Activated CD8-positive, alpha-beta memory T cell treated with anti-CD3 and anti-CD28 coated beads, Interleukin-2, amount 50 U/mL, for 1 hour (primary cell): ENCODE results near the gene TAF6.

Experiments
- DNase-seq: peaks from one replicate; pipeline ENCODE4 v3.0.0-alpha.2; 2020; ENCODE audit errors: extremely low read depth

The TAF6 gene

GRCh38 chr7:100093498-100093897 lies 25.7 kb downstream of the TAF6 start:
- DNase-seq = no peak

DNA sequence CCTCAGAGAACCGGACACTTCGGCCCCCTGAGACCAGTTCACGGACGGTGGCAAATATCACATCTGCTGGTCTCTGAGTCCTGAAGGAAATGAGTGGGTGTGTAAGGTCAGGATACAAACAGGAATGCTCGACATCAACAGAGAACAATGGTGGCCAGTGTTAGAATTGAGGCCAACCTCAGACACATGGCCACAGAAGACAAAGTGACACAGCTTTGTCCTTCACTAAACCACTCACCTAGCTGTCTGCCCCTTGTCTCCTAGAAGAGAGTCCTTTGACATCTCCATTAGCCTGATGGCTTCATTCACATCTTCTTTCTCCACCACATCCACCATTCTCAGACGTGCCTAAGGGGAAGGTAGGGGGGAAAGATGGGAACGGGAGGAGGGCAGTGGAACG lies 26.1 kb downstream of the TAF6 start:
- no peak for DNase-seq

- DNase-seq = no peak
Observed at GRCh38 chr7:100091411-100092181, 27.6 kb downstream of the TAF6 start.

DNA sequence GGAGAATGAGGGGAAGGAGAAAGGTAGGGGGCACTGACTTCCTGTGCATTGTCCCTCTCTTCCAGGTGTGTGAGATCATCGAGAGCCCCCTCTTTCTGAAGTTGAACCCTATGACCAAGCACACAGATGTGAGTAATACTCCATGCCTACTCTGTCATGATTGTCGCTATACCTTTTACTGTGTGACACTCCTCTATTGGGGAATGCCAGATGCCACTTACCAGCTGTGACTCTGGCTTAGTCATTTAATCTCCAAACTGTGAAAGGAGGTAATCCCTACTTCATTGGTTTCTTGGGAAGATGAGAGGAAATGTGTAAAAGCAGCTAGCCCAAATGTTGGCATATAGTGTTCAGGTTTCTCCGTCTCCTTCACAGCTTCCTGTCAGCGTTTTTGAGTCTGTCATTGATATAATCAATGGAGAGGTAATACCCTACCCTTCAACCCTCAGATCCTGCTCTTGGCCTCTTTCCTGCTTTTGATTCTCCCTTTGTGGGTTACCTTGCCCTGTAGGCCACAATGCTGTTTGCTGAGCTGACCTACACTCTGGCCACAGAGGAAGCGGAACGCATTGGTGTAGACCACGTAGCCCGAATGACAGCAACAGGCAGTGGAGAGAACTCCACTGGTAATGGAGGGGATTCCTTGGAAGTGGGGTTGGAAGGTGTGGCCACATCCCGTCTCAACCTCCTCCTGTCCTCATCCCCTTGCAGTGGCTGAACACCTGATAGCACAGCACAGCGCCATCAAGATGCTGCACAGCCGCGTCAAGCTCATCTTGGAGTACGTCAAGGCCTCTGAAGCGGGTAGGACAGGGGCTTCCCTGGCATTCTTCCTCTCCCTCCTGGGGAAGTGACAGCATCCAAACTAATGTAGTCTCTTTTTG lies 28.4 kb downstream of the TAF6 start:
- DNase-seq = no peak

DNA sequence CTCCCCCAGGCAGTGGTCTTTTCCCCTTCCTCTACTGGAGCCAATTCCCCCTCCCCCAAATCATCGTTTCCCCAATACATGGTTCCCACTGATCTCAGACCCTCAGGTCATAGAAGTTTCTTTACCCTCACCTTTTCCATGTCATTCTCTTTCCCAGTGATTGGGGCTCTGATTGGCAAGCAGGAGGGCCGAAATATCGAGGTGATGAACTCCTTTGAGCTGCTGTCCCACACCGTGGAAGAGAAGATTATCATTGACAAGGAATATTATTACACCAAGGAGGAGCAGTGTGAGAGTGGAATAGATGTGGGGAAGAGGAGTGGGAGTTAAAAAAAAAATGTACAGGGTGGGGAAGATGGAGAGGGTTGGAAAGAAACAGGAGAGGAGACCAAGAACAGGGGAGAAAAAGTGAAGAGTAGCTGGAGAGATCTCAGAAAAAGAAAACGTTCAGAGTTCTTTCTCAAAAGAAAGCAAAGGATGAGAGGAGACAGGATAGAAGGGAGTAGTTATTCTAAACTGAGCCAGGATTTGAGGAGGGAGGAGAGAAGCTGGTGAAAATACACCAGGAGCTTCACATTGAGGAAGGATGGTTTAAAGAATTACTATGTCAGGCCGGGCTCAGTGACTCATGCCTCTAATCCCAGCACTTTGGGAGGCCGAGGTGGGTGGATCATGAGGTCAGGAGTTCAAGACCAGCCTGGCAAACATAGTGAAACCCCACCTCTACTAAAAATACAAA lies 29.5 kb downstream of the TAF6 start:
- DNase-seq = no peak

- no peak for DNase-seq
Observed at GRCh38 chr7:100088621-100089457, 30.3 kb downstream of the TAF6 start, which contains the start of gene COPS6. Gene COPS6 (plus strand): TSS chr7:100088969. CDS start chr7:100088991, 22 bp downstream.

GRCh38 chr7:100088095-100088620 lies 31.0 kb downstream of the TAF6 start:
- DNase-seq = no peak

DNA sequence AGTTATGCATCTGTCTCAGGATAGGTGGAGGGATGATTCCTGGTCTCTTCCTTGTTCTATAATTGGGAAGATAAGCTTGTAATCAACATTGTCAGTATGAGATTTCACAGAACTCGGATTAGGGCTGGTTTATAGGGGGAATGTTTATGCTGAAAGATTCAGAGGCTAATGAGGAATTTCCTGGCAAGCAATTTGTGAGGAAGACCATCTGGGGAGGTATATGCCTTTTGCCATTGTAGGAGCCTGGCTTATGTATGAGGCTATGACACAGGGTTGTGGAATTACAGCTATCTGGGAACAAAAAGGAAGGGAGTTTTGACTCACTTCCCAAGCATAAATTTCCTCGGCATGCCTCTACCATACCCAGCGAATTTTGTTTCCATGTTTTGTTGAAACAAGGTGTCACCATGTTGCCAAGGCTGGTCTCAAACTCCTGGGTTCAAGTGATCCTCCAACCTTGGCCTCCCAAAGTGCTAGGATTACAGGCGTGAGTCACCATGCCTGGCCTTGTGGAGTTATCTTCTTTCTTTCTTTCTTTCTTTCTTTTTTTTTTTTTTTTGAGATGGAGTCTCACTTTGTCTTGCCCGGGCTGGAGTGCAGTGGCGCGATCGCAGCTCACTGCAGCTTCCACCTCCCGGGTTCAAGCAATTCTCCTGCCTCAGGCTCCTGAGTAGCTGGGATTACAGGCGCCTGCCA lies 32.0 kb downstream of the TAF6 start:
- DNase-seq = no peak

DNA sequence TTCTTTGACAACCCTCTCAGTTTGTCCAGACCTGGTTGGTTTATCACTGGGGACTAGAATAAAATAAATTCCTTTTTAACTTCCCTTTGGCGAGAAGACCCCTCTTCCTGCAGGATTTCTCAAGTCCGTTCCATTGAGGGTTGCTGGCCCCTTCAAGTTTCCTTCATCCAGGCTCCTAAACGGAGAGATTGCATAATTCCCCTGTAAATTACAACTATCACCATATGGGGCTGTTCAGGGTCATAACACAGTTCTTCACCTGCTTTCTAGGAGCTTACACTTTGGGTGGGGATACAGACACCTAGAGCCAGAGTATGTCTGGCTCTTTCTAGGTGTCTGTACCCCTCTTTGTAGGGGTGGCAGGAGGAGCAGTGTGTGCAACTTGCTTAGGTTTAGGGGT lies 33.6 kb downstream of the TAF6 start:
- no peak for DNase-seq

DNA sequence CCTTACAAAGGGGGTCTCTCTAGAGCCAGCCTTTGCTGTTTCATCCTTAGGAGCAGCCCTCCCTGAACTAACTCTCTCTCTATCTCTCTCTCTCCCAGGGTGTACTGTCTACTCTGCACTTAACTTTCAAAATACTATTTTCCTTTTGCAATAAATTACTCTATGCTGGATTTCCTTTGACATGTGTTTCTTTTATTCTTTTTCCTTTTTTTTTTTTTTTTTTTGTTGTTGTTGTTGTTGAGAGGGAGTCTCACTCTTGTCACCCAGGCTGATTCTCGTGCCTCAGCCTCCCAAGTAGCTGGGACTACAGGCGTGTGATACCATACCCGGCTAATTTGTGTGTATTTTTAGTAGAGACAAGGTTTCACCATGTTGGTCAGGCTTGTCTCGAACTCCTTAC lies 36.2 kb downstream of the TAF6 start:
- DNase-seq = no peak

DNA sequence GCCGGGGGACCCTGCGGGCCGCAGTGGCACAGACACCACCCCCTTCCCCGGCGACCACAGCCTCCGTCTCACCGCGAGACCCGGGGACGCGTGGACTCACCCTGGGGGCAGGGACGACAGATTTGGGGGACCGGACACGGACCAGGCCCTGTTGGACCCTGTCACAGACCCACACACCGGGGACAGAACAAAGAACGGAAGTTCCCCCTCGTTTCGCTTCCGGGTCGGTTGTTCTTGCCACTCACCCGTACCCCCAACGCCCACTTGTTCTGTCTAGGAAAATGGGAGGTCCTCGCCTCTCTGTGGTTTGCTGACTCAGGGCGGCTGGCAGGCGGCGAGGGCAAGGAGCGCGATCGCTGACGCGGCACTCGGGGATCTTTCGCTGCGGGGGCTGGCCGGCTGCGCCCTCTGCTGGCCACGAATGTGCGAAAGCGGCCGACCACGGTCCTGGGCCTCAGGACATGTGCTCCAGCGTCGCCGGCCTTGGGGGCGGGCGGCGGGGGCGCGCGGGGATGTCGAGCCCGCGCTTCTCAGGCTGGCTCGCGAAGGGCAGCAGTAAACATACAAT lies 37.5 kb downstream of the TAF6 start, which contains the start of gene ZNF3:
Gene ZNF3, minus strand, starts transcription at position 189 of the 568 bp plus-strand sequence. CDS start 4,366 bp downstream, outside the sequence.
- peak; percentile 96 for DNase-seq

- DNase-seq = no peak
Observed at GRCh38 chr7:100080907-100081534, 38.1 kb downstream of the TAF6 start.

DNA sequence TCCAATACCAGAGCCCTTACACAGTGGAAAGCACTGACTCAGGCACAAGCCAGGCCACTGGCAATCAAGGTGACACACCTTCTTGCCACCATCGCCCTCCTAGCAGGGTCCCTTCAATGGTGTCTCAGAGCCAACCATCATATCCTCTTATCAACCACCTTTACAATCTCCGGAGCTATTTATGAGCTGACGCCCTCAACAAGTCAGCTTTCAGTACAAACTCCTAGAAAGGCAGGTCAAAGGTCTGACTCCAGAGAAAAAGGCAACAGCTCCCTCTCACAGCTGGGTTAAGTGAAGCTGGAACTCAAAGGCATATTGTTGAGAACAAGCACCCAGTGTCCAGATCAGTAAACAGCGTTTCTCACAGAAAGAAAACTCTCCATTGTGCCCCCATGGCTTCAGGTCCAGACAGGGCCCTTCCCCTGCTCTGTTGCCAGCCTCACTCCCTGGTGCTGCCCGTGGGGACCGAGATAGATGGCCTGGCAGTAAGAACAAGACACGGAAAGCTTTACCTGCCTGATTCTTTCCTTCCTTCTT lies 40.1 kb downstream of the TAF6 start:
- no peak for DNase-seq

DNA sequence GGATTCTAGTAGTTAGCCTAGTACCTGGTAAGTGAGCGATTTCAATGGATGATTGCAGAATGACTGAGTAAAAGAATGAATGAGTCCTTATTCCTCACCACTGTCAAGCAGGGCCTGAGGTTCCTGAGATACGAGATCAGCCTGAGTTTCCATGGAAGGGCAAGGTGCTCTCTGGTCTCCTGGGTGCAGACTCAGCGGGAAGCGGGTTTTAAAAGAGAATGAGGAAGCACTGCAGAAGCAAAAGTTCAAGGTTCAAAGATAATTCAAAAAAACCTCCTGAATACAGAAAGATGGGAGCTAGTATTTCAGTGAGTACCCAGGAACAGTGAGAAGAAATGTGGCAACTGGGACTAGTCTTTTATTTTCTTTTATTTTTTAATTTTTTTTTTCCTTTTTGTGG lies 42.0 kb downstream of the TAF6 start:
- DNase-seq = no peak

DNA sequence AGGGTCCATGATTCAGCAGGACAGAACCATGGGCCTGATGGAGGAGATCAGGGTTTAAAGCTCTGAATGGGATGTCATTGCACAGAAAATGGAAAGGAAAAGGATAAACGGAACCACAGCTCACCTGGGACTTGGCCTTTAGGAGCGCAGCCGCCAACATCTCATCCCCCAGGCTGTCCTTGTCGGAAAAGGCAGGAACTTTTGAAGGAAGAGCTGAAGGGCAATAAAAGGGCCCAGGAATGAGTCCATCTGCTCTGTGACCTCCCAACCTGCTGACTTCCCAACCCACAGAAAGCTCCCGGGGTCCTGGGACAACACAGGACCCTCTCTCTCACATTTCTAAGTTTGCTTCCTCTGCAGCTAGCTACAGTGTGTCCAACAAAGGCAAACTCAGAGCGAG lies 43.7 kb downstream of the TAF6 start:
- no peak for DNase-seq

DNA sequence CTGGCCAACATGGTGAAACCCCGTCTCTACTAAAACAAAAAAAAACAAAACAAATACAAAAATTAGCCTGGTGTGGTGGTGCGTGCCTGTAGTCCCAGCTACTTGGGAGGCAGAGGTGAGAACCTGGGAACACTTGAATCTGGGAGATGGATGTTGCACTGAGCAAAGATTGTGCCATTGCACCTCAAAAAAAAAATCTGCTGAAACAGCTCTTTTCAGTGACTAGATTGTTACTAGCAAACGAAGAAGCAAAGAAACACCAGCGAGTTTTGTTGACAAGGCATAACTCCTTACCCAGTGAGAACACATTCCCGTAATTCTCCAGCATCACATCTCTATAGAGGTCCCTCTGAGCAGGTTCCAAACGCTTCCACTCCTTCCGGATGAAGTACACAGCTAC lies 44.3 kb downstream of the TAF6 start:
- DNase-seq = no peak

DNA sequence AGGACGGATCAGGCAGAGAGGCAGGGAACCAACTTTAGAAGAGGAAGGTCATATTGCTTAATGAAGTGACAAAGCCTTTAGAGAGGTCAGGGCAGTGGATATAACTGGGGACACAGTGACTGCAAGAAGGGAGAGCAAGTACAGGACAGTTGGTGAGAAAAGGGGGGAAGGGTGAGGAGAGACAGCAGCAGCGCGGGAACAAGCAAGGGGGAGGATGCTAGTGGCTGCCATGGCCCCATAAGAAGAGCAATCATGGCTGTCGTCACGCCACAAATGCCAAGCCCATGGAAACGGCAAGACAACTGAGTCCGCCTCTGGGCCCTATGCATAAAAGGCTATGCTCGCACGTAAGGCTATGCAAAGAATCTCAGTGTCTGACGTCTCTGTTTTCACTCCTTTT lies 46.7 kb downstream of the TAF6 start:
- DNase-seq = no peak

GRCh38 chr7:100071018-100071723 lies 48.0 kb downstream of the TAF6 start:
- DNase-seq = no peak

- no peak for DNase-seq
Observed at GRCh38 chr7:100069991-100070390, 49.2 kb downstream of the TAF6 start.
